Measurements from ENCODE around the gene PPP1R1B.
A peak's percentile ranks its signal among the peaks of the same experiment; 100 is the strongest.

Gene PPP1R1B

DNA sequence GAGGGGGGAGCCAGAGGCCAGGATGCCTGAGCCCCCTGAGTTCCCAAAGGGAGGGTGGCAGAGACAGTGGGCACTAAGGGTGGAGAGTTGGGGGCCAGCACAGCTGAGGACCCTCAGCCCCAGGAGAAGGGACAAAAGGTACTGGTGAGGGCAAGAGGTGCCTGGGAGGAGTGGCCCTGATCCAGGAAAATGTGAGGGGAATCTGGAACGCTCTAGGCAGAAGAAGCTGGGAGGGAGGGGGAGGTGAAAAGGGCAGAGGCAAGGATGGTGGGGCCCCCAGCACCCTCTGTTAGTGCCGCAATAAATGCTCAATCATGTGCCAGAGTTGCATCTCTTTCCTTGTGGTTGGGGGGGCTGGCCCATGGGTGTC, 39.5 kb downstream of the PPP1R1B start:
- DNase-seq: peak in 3 of 51 donors; percentile 20 to 64 (median 45)

DNA sequence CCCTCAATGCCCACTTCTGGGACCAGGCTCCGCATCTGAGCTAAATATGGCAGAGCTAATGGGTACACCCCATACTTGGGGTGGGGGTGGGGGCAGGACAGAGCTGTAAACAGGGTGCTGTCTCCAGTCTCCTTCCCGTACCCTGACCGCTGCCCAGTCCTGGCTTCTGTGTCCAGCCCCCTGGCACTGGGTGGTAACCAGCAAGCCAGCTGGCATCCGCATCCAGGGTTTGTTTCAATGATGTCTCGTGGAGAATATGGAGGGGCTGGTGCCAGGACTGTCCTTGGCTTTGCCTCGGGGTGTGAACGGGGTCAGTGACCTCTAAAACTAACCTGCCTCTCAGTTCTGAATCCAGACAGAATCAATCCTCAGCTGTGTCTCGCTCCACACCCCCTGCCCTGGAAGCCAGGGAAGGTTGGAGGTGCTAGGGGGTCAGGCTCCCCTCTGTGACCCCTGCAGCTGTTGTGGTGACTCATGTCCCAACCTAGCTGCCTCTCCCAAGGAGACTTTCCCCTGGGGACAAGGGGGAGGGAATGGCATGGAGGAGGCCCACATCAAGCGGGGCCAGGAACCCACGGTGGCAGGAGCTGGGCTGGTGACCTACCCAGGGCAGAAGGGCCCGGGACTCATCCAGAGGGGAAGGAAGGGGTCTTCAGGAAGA, 40.0 kb downstream of the PPP1R1B start:
- peak in 35 of 51 donors; percentile 13 to 84 (median 45) for DNase-seq

DNA sequence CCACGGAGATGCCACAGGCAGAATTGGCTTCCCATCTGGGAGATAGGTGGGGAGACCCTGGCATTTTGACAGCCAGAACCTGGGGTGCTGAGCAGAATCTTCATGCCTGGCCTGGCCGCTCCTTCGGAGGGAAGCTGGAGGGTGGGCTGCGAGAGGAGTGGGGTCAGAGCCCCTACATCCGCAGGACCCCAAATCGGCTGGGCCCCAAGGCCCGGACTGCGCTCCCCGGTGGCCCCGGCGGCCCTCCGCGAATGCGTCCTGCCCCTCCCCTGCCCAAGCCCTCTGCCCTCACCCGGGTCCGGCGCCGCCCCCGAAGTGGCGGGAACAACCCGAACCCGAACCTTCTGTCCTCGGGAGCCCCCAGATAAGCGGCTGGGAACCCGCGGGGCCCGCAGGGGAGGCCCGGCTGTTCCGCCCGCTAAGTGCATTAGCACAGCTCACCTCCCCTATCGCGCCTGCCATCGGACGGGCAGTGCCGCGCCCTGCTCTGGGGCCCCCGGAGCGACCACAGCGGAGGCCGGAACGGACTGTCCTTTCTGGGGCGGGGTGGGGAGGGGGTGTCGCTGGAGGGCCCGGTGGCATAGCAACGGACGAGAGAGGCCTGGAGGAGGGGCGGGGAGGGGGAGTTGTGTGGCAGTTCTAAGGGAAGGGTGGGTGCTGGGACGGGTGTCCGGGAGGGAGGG, 40.7 kb downstream of the PPP1R1B start:
- DNase-seq: peak in 14 of 51 donors; percentile 21 to 61 (median 33)

DNA sequence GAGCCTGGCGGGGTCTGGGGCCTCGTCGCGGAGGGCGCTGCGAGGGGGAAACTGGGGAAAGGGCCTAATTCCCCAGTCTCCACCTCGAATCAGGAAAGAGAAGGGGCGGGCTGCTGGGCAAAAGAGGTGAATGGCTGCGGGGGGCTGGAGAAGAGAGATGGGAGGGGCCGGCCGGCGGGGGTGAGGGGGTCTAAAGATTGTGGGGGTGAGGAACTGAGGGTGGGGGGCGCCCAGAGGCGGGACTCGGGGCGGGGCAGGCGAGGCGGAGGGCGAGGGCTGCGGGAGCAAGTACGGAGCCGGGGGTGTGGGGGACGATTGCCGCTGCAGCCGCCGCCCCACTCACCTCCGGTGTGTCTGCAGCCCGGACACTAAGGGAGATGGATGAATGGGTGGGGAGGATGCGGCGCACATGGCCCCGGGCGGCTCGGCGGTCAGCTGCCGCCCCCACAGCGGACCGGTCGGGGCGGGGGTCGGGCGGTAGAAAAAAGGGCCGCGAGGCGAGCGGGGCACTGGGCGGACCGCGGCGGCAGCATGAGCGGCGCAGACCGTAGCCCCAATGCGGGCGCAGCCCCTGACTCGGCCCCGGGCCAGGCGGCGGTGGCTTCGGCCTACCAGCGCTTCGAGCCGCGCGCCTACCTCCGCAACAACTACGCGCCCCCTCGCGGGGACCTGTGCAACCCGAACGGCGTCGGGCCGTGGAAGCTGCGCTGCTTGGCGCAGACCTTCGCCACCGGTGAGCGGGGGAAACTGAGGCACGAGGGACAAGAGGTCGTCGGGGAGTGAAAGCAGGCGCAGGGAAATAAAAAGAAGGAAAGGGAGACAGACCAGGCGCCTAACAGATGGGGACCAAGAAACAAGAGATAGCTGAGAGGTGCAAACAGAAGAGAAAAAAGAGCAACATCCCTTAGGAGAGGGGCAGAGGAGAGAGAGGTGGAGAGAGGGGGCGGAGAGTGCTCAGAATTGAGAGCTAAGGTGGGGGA, 41.5 kb downstream of the PPP1R1B start, which contains the start of gene PNMT:
TSS of gene PNMT (plus strand) at position 509 of the 980 bp plus-strand sequence. CDS start at position 532, 23 bp downstream.
- DNase-seq: peak in 28 of 51 donors; percentile 11 to 64 (median 39)

DNA sequence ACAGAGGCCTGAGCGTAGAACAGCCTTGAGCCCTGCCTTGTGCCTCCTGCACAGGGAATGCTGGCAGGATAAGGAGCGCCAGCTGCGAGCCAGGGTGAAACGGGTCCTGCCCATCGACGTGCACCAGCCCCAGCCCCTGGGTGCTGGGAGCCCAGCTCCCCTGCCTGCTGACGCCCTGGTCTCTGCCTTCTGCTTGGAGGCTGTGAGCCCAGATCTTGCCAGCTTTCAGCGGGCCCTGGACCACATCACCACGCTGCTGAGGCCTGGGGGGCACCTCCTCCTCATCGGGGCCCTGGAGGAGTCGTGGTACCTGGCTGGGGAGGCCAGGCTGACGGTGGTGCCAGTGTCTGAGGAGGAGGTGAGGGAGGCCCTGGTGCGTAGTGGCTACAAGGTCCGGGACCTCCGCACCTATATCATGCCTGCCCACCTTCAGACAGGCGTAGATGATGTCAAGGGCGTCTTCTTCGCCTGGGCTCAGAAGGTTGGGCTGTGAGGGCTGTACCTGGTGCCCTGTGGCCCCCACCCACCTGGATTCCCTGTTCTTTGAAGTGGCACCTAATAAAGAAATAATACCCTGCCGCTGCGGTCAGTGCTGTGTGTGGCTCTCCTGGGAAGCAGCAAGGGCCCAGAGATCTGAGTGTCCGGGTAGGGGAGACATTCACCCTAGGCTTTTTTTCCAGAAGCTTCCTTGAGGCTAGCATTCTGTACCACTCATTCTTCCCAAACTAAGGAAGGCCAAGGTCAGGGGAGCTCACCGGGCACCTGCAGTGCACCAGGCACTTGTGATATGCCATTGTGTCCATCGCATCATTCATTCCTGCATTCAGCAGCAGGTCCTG, 43.4 kb downstream of the PPP1R1B start:
- no peak for DNase-seq

DNA sequence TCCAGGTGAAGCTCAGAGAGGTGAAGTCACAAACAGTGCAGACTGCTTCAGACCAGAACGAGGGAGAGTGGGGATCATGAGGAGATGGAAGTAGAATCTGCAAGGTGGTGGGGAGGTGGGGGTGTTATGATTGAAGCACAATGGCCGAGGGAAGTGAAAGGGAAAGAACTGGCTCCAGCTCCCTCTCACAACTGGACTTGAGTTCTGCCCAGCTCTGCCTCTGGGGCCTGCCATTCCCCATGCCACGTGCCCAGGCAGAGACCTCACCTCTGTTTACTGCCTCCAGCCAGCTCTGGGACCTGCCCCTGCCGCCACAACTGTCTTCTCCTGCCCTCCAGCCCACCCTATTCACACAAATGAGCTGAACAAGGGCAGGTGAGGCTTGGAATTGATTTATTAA, 44.0 kb downstream of the PPP1R1B start:
- no peak for DNase-seq

DNA sequence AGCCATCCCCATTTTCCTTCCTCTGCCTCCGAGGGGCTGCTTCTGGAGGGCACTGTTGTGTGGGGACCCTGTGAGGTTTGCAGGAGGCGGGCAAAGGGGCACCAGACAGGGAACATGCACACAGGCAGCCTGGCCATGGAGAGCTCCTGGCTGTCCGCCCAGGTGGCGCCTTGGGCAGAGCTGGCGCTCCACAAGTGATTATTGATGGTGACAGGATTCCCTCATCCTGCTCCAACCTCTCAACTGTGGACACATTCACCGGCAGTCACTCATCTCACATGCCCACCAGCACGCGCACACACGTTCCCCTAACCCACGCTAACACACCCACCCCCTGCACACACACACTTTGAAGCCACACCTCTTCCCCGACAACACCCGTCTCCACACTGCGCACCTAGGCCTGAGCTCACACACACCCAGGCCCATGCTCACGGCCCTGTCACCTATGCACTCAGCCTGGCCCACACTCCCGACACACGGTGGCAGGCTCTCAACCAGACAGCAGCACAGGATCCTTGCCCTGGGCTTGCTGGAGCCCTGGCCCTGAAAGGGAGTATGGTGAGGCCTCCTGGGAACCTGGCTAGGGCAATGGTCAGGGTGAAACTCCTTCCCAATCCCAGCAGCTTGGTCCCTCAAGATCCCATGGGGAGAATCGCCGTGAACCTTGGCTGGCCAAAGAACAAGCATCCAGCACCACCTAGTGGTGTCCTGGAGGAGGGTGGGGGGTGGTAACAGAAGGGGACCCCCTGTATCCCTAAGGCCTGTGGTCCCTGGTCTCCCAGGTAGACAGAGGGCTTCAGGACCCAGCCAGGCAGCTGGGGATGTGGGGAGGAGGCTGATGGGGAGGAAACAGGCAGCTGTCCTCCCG, 45.1 kb downstream of the PPP1R1B start:
- peak in 14 of 51 donors; percentile 10 to 49 (median 32) for DNase-seq

DNA sequence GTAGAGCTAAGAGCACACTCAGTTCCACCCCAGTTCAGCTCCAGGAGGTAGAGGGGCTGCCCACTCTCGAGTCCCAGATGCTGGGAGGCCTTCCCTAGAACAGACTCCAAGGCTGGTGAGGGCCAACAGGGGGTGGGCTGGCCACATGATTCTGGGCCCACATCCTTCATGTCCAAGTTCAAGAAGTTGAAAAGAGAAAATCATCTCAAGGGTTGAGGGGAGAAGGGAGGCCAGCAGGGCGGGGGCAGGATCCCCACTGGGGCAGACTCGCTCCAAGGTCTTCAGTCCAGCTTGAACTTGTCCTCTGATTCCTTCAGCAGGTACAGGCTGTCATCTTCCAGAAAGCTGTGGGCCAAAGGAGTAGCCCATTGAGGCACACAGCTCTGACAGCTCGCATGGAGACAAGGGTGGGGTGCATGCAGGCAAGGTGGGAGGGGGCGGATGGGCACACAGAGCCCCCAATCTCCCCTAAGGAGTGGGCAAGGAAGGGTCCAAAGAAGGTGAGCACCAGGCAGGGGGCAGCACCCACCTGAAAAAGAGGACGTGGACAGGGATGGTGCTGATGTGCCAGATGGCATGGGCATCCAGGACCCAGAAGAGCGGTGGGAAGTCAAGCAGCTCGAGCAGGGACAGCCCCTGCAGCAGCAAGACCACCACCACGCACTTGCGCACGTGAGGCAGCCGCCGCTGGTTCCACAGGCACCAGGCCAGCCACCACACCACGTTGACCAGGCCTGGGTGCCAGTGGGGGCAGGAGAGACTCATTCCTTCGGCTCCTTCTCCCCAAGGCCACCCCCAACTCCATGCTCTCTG, 46.0 kb downstream of the PPP1R1B start:
- no peak for DNase-seq

DNA sequence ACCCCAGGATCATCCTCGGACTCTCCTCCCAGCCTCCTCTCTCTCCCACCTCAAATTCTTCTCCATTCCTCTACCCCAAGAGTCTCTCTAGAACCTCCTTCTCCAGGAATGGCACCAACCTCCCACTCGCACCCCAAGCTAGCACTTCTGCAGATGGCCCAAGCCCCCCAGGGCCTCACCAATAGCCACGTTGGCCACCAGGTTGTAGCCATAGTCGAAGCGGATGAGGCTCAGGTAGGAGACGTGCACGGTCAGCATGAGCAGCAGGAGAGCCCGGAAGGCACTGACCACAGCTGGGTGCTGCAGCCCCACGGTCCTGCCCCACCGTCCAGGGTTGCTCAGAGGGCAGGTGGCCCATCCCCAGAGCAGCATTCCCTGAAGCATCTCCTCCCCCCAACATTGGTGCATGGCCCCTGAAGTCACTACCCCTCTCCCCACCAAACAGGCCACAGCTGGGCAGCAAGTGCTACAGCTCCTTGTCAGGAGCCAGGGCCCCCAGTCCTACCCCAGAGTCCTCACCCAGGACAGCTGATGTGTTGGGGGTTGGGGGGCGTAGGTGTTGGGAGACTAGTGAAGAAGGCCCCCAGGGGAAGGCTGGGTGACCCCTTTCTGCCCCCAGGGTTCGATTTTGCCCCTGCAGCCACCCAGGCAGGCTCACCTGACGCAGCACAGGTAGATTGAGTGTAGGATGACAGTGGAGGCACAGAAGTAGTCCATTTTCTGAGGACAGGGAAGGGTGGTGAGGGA, 46.8 kb downstream of the PPP1R1B start:
- no peak for DNase-seq

DNA sequence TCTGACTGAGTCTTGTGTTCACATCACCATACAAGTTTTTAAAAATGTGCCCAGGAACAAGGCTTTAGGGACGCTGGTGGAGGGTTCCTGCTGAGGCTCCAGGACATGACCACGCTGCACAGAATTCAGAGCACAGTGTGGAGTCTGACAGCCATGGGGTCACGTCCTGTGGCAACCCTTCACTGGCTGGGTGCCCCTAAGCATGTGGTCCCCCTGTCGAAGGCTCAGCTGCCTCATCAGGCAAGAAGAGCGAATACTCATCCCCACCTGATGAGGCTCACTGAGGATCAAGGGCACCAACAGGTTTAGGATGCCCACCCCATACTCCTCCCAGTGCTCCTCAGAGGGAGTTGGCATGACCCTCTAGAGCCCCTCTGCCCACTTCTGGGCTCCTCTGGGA, 47.4 kb downstream of the PPP1R1B start:
- DNase-seq: no peak

DNA sequence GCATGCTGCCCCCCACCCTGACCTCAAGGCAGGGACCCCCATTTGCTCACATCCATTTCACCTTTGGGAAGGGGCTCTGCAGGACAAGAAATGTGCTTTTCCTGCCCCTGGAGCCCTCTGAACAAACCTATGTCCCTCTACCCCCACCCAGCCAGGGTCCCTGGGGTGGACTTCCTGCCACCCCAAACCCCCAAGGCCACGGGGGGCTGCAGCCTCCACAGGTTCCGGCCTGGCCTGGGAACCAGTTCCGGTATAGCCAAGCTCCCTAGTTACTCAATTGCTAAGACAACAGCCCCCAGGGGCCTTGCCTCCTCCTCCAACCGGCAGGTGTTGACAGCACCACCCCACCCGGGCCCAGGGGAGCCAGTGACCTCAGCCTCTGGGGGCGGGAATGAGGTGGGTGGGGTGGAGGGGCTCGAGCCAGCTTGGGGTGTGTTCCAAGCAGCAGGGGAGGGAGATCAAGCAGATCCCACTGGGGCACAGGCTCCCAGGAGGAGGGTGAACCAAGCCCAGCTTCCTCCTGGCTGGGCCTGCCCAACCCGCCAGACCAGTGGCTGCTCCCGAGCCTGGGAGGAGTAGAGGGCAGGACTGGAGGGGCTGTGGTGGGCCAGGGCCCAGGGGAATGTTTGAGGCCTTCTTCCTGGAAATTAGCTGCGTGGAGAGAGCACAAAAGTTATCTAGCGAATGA, 48.1 kb downstream of the PPP1R1B start:
- DNase-seq: no peak

DNA sequence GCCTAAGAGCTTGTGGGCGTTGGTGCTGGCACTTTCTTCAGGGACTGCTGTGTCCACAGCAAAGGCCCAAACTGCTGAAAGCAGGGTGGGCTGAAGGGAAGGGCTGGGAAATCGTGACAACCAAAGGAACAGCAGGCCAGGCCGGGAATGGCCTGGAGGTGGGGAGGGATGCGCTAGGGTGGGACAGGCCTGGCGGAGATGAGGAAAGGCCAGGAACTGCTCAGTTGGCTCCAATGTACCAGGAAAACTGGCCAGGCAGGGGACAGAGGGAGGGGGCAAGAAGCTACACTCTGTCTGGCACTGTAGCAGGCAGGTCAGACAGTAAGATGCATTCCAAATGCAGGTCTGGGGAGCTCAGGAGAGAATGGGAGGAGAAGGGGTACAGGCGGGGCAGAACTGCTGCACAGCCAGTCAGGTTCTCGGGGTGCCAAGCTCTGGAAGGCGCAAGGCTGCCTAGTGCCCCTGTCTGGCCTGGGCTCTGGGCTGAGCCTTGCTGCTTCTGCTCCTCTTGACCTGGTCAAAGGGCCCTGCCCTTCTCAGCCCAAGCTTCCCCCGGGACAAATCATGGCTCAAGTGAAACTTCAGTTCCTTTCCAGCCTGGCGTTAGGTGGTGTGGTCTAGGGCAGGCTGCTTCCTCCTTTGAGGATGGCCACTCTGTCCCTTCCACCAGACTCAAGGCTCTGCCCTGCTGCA, 48.8 kb downstream of the PPP1R1B start:
- DNase-seq: no peak

DNA sequence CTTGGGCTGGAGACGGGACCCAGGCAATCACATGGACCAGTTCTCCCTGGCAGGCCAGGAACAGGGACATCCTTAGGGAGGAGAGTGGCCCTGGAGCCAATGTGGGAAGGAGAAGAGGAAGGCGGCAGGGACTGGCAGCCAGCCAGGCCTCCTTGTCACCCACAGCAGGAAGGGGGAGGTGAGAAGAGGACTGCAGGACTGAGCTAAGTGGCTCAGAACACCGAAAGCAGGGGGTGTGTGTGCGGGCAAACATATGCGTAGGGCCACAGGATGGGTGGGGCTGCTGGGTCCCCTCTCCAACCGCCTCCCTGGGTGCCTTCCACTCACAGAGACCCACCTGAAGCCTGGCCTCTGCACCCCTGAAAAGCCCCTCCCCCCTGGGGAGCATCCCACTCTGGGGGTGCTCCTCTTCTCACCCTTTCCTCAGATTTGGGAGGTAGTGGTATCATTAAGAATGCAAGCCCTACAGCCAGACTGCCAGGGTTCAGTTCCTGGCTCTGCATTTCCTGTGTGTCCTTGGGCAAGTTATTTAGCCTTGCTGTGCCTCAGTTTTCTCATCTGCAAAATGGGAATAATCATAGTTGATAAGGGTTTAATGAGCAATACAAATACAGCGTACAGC, 49.6 kb downstream of the PPP1R1B start:
- peak in 20 of 51 donors; percentile 17 to 72 (median 40) for DNase-seq

DNA sequence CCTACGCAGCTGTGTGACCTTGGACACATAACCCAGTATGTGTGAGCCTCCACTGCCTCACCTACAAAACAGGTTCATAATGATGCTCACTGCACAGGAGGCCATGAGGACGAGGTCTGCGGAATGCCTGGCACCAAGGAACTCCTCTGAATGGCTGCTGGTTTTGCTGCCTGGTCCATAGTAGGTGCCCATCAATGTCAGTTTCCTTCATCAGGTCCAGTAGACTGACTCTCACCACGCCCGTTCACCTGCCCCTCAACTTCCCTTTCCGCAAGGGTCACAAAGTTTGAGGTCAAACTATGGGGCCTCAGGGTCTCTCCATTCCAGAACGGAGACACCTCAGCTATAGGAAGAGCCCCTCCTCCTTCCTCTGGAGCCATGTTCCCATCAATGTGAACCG, 50.3 kb downstream of the PPP1R1B start:
- DNase-seq: no peak

DNA sequence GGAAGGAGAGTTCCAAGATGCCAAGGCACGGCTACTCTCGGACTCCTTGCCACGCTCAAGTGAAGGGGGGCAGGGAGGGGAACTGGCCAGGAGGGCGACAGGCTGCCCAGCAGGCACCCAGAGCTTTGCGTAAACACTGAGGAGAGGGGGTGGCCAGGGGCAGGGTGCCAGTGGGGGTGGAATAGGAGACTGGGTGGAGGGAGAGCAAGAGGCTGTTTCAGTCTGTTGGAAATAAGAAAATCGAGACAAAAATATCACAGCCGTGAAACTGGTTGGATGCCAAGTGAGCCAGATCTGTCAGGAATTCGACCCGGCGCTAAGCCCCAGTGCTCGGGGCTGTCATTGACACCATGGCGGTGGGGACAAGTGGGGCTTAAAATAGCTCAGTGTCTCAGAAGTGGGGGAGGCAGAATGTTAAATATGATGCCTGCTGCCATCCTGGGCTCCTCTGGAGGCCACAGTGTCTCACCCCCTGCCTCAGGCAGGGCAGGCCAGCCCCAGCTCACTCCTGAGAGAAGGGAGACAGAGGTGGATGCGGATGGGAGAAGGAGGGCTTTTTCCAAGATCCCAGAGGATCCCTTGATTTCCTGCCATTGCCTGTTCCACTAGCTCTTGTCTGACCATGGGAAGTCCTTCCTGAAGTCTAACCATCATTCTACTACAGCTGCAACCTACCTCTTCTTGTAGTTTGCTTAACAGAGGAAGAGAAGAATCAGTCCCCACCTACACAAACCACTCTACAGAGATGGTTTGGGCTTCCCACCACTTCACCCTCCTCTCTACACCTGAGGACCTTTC, 51.0 kb downstream of the PPP1R1B start:
- DNase-seq: peak in 18 of 51 donors; percentile 23 to 57 (median 34)

Measured in hypothalamus (tissue), 51 donors.